Measurements from ENCODE around the gene ERCC6. TPM values are rescaled to one million over a fixed set of nuclear protein-coding genes. Genes with fewer than 3 reads are reported as not detected.

Gene ERCC6
- total and polyA plus RNA-seq, 11 donors: 4.4 to 31.5 (median 20.0) TPM

DNA sequence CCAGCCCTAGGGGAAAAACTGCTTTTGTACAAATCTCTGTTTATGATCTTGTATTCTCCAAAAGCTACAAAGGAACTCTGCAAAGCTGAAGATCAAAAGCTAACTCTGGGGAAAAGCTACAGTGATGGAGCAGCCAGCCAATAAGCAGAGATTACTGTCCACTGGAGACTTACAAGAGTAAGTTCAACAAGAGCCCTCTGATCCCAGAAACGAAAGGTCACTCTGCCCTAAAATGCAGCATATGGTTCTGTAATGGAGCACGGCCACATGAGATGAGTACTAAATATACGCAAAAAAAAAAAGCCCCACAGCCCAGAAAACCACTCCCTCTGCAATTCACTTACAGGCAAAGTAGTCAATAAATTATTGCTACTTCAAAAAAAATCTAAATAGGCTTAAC lies 60.1 kb downstream of the ERCC6 start:
- Histone ChIP-seq H3K9me3 (peaks cover 0 to 4% (median 0%) of the 10 kb centered on the region in 12 donors), H3K36me3 (peaks cover 0 to 92% (median 75%) of the 10 kb centered on the region in 9 donors), H3K4me3 (no peak overlapping the region), H3K27ac (no peak overlapping the region), H3K27me3 (no peaks in the 10 kb centered on the region), H3K4me1 (no peaks in the 10 kb centered on the region)
- no peak for ATAC-seq
- TF ChIP-seq, protein P1, sequence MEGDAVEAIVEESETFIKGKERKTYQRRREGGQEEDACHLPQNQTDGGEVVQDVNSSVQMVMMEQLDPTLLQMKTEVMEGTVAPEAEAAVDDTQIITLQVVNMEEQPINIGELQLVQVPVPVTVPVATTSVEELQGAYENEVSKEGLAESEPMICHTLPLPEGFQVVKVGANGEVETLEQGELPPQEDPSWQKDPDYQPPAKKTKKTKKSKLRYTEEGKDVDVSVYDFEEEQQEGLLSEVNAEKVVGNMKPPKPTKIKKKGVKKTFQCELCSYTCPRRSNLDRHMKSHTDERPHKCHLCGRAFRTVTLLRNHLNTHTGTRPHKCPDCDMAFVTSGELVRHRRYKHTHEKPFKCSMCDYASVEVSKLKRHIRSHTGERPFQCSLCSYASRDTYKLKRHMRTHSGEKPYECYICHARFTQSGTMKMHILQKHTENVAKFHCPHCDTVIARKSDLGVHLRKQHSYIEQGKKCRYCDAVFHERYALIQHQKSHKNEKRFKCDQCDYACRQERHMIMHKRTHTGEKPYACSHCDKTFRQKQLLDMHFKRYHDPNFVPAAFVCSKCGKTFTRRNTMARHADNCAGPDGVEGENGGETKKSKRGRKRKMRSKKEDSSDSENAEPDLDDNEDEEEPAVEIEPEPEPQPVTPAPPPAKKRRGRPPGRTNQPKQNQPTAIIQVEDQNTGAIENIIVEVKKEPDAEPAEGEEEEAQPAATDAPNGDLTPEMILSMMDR (IDR thresholded peaks at IDR 0.05): no peak
- TF ChIP-seq POLR2A (IDR thresholded peaks at IDR 0.05): no peak
- intact Hi-C loops (cut with DNase I): loop anchor here in 1 of 10 donors (5.0 kb wide), 1 partner anchor 272 kb away; no protein-coding TSS in a partner anchor
- DNase-seq: no peak
- 89 to 91% (median 90%) methylated on average over 3 of the region's 3 CpGs for WGBS, 4 donors

DNA sequence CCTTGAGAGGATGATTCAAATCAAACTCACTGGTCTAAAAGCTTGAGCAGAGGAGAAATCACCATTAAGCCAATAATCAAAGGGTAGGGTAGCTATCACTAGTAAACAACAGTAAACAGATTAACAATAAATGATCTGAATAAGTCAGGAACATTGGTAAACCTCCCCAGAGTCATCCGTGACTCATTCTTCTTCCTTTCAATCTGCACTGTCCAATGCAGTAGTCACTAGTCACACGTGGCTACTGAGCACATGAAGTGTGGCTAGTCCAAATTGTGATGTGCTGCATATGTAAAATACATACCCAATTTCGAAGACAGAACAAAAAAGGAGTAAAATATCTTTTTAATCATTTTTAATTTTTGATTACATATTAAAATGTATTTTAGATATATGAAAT lies 64.0 kb downstream of the ERCC6 start:
- no peak for DNase-seq
- no peak for ATAC-seq
- Histone ChIP-seq H3K4me1 (peaks cover 0 to 3% (median 0%) of the 10 kb centered on the region in 12 donors), H3K27me3 (no peaks in the 10 kb centered on the region), H3K27ac (no peak overlapping the region), H3K36me3 (peaks cover 0 to 100% (median 83%) of the 10 kb centered on the region in 9 donors), H3K9me3 (no peaks in the 10 kb centered on the region), H3K4me3 (no peak overlapping the region)
- intact Hi-C loops (cut with DNase I): loop anchor here in 1 of 10 donors (5.0 kb wide), 1 partner anchor 268 kb away; no protein-coding TSS in a partner anchor
- TF ChIP-seq, protein P1 (IDR thresholded peaks at IDR 0.05): no peak
- TF ChIP-seq POLR2A (IDR thresholded peaks at IDR 0.05): no peak
- 72 to 94% (median 81%) methylated on average over 3 of the region's 3 CpGs for WGBS, 4 donors

DNA sequence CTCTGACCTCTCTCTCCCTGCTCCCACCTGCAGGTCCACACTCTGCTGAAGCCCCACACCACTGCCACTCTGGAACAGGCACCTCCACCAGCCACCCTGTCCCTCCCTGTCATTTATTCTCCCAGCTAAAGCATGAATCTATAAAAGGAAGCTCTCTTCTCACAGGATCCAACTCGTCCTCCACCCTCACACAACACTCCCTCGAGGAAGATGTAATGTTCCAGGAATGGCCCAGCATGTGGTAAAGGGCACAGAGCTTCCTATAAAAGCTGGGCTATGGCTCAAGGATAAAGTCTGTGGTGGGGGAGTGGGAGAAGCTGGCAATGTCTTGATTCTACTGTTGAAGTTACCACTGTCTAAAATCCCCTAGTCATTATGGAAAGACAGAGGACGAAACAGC lies 67.4 kb downstream of the ERCC6 start:
- Histone ChIP-seq H3K27ac (peak overlapping the region in 1 of 12 donors; percentile 19), H3K27me3 (no peaks in the 10 kb centered on the region), H3K4me3 (no peak overlapping the region), H3K9me3 (no peaks in the 10 kb centered on the region), H3K4me1 (peaks cover 0 to 3% (median 0%) of the 10 kb centered on the region in 12 donors), H3K36me3 (peaks cover 0 to 100% (median 83%) of the 10 kb centered on the region in 9 donors)
- intact Hi-C loops (cut with DNase I): no loop called here
- WGBS, 4 donors: 47 to 59% (median 58%) methylated on average over 3 of the region's 3 CpGs
- ATAC-seq: peak in 2 of 4 donors; percentile 66 to 76
- no peak for DNase-seq
- TF ChIP-seq, protein P1 (IDR thresholded peaks at IDR 0.05): no peak
- TF ChIP-seq POLR2A (IDR thresholded peaks at IDR 0.05): no peak

DNA sequence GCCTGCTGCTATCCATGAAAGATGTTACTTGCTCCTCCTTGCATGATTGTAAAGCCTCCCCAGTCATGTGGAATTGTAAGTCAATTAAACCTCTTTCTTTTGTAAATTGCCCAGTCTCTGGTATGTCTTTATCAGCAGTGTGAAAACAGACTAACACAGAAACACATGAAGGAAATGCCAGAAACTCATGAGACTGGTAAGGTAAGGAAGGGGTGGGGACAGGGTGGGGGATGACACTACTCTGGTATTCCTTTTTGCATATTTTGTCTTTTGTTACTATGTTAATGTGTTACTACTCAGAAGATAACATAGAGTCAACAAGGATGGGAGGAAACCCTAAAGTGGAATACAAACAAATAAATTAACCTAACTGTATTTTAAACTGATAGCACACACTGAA lies 73.2 kb downstream of the ERCC6 start:
- no peak for TF ChIP-seq POLR2A (IDR thresholded peaks at IDR 0.05)
- TF ChIP-seq, protein P1 (IDR thresholded peaks at IDR 0.05): no peak
- Histone ChIP-seq H3K4me1 (no peaks in the 10 kb centered on the region), H3K4me3 (no peak overlapping the region), H3K27ac (no peak overlapping the region), H3K27me3 (no peaks in the 10 kb centered on the region), H3K36me3 (peaks cover 0 to 59% (median 44%) of the 10 kb centered on the region in 9 donors), H3K9me3 (peaks cover 0 to 4% (median 0%) of the 10 kb centered on the region in 12 donors)
- DNase-seq (no peak), ATAC-seq (no peak)
- intact Hi-C loops (cut with DNase I): no loop called here

Other genes starting within 250 kb of the ERCC6 start
- 100 to 1,000 TPM in 6 of 9 donors, 10 to 100 TPM in 3; 46.8 to 228 (median 120) TPM for gene C10orf71, start 240.0 kb downstream of the ERCC6 start, total RNA-seq
- gene C10orf71, start 240.0 kb downstream of the ERCC6 start, polyA plus RNA-seq: 10 to 100 TPM in 1 of 2 donors, 1 to 10 TPM in 1; 6.6 to 44.7 TPM
- not detected for gene DRGX, start 143.0 kb downstream of the ERCC6 start, total RNA-seq
- not detected for gene DRGX, start 143.0 kb downstream of the ERCC6 start, polyA plus RNA-seq
- gene SLC18A3, start 71.2 kb upstream of the ERCC6 start, total RNA-seq: not detected
- not detected for gene SLC18A3, start 71.2 kb upstream of the ERCC6 start, polyA plus RNA-seq
- not detected for gene CHAT, start 74.9 kb upstream of the ERCC6 start, total RNA-seq
- gene CHAT, start 74.9 kb upstream of the ERCC6 start, polyA plus RNA-seq: not detected
- not detected for gene C10orf53, start 140.5 kb upstream of the ERCC6 start, total RNA-seq
- gene C10orf53, start 140.5 kb upstream of the ERCC6 start, polyA plus RNA-seq: not detected
- 10 to 100 TPM in 1 of 9 donors, 1 to 10 TPM in 7, under 1 TPM in 1; 0.49 to 11.3 (median 1.5) TPM for gene OGDHL, start 223.2 kb upstream of the ERCC6 start, total RNA-seq
- gene OGDHL, start 223.2 kb upstream of the ERCC6 start, polyA plus RNA-seq: 1 to 10 TPM in 1 of 2 donors, under 1 TPM in 1; 0.18 to 2.1 TPM

Data from heart left ventricle (tissue), 16 donors.